ENCODE measurements around the gene PPP2R2B.

Gene PPP2R2B

DNA sequence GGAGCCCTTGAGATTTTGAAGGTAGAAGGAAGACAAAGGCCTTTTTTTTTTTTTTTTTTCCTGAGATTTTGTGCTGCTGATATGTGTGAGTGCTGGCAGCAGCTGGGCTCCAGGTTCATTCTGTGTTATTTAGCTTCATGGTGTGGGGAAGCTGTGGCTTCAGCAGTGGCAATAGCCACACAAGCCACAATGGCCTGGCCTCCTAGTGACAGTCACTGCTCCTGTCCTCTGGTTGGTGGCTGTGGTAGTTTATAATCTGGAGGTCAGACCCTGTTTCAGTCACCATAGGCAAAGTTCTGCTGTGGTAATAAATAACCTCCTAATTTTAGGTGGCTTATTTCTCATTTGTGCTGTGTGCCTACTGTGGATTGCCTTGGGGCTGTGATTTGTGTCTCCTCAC is 334.3 kb downstream of the PPP2R2B start:
- no peak overlapping the region for H3K4me3 ChIP-seq (ENCODE audit: low read length)
- no peak overlapping the region for H2AFZ ChIP-seq (ENCODE audit: low read length)

GRCh38 chr5:146541958-146542849 is 336.4 kb downstream of the PPP2R2B start:
- H3F3A ChIP-seq (ENCODE audit: insufficient read depth, low read length), result no peaks in the 10 kb centered on the region
- TF ChIP-seq CTCF (IDR thresholded peaks at IDR 0.05; ENCODE audit: low read length) (peak; percentile 89), EZH2phosphoT487 (IDR thresholded peaks at IDR 0.05; ENCODE audit: low read length) (no peak), EZH2 (optimal IDR thresholded peaks at IDR 0.05; ENCODE audit: low read depth, low read length) (no peak)
- no peaks in the 10 kb centered on the region for H4K20me1 ChIP-seq (ENCODE audit: insufficient read depth, low read length)
- H3K4me2 ChIP-seq (ENCODE audit: low read depth, low read length), result no peak overlapping the region
- no peak overlapping the region for H3K4me3 ChIP-seq (ENCODE audit: low read length)
- H3K9ac ChIP-seq (ENCODE audit: low read length), result no peak overlapping the region
- H3K9me3 ChIP-seq (replicated peaks; ENCODE audit: insufficient read depth, low read length), result no peaks in the 10 kb centered on the region
- peak; percentile 69 for DNase-seq
- H3K36me3 ChIP-seq (replicated peaks; ENCODE audit: insufficient read depth, low read length), result no peaks in the 10 kb centered on the region
- H3K79me2 ChIP-seq (ENCODE audit: low read length), result no peaks in the 10 kb centered on the region
- no peaks in the 10 kb centered on the region for H3K27me3 ChIP-seq (replicated peaks; ENCODE audit: insufficient read depth, low read length)
- no peak overlapping the region for H2AFZ ChIP-seq (ENCODE audit: low read length)
- no peak overlapping the region for H3K27ac ChIP-seq (ENCODE audit: low read length)
- no peaks in the 10 kb centered on the region for H3K9me2 ChIP-seq (replicated peaks; ENCODE audit: insufficient read depth, low read length)
- no peaks in the 10 kb centered on the region for H3K4me1 ChIP-seq (ENCODE audit: low read length)

More for the DNA sequence above, 334.3 kb downstream of the PPP2R2B start:
- no peak for TF ChIP-seq EZH2 (optimal IDR thresholded peaks at IDR 0.05; ENCODE audit: low read depth, low read length)
- Histone ChIP-seq H3K9ac (ENCODE audit: low read length) (no peak overlapping the region), H3K27ac (ENCODE audit: low read length) (no peak overlapping the region), H3K9me2 (replicated peaks; ENCODE audit: insufficient read depth, low read length) (no peaks in the 10 kb centered on the region), H3K27me3 (replicated peaks; ENCODE audit: insufficient read depth, low read length) (no peaks in the 10 kb centered on the region), H3K36me3 (replicated peaks; ENCODE audit: insufficient read depth, low read length) (no peaks in the 10 kb centered on the region), H3K4me2 (ENCODE audit: low read depth, low read length) (no peak overlapping the region), H4K20me1 (ENCODE audit: insufficient read depth, low read length) (no peaks in the 10 kb centered on the region), H3K9me3 (replicated peaks; ENCODE audit: insufficient read depth, low read length) (no peaks in the 10 kb centered on the region), H3K79me2 (ENCODE audit: low read length) (no peaks in the 10 kb centered on the region), H3K4me1 (ENCODE audit: low read length) (peaks cover 7% of the 10 kb centered on the region; the same call in 1 of the 2 replicates), H3F3A (ENCODE audit: insufficient read depth, low read length) (no peaks in the 10 kb centered on the region)
- DNase-seq, result no peak

DNA sequence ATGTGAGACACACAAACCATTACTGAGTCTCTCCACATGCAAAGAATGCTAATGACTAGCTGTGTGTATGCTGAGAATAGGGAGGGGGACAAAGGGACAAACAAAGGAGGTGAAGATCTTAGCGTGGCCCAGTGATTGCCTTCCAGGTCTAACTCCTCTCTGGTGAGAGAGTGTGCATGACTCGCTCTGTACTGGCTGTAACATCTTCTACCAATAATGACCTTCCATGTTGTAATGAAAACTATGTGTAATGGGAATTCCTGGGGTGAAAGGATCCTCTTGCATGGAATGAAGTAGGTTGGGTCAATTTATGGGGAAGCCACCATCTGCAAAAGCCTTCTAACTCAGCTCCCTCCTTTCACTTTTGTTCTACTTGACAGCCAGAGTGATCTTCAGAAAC is 338.1 kb downstream of the PPP2R2B start:
- Histone ChIP-seq H4K20me1 (ENCODE audit: insufficient read depth, low read length) (no peaks in the 10 kb centered on the region), H3K79me2 (ENCODE audit: low read length) (no peaks in the 10 kb centered on the region), H3K4me2 (ENCODE audit: low read depth, low read length) (no peak overlapping the region), H3K27ac (ENCODE audit: low read length) (no peak overlapping the region), H2AFZ (ENCODE audit: low read length) (no peak overlapping the region), H3K9ac (ENCODE audit: low read length) (no peak overlapping the region), H3K4me3 (ENCODE audit: low read length) (no peak overlapping the region), H3K4me1 (ENCODE audit: low read length) (no peaks in the 10 kb centered on the region), H3K36me3 (replicated peaks; ENCODE audit: insufficient read depth, low read length) (no peaks in the 10 kb centered on the region), H3K27me3 (replicated peaks; ENCODE audit: insufficient read depth, low read length) (no peaks in the 10 kb centered on the region), H3K9me2 (replicated peaks; ENCODE audit: insufficient read depth, low read length) (no peaks in the 10 kb centered on the region), H3K9me3 (replicated peaks; ENCODE audit: insufficient read depth, low read length) (no peaks in the 10 kb centered on the region), H3F3A (ENCODE audit: insufficient read depth, low read length) (no peaks in the 10 kb centered on the region)
- no peak for DNase-seq
- TF ChIP-seq CTCF (IDR thresholded peaks at IDR 0.05; ENCODE audit: low read length) (no peak), EZH2phosphoT487 (IDR thresholded peaks at IDR 0.05; ENCODE audit: low read length) (no peak), EZH2 (optimal IDR thresholded peaks at IDR 0.05; ENCODE audit: low read depth, low read length) (no peak)

DNA sequence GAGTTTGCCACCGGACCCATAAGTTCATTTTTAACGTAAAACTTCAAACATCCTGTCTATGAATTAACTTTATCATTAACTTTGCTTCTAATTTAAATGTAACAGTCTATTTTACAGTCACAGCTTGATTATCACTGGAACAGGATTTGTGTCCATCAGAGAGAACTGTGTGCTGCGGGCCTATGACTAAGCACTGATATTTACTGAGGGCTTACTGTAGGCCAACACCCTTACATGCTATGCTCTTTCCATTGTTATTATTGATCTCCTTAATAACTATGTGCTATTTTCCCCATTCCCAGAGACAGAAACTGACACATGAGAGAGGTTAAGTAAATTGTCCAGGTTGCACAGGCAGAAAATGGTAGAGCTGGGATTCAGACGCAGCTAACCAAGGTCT is 338.6 kb downstream of the PPP2R2B start:
- Histone ChIP-seq H3K79me2 (ENCODE audit: low read length) (no peaks in the 10 kb centered on the region), H3K9ac (ENCODE audit: low read length) (no peak overlapping the region), H3F3A (ENCODE audit: insufficient read depth, low read length) (no peaks in the 10 kb centered on the region), H4K20me1 (ENCODE audit: insufficient read depth, low read length) (no peaks in the 10 kb centered on the region), H3K4me1 (ENCODE audit: low read length) (no peaks in the 10 kb centered on the region), H2AFZ (ENCODE audit: low read length) (no peak overlapping the region), H3K27ac (ENCODE audit: low read length) (no peak overlapping the region), H3K36me3 (replicated peaks; ENCODE audit: insufficient read depth, low read length) (no peaks in the 10 kb centered on the region), H3K9me2 (replicated peaks; ENCODE audit: insufficient read depth, low read length) (no peaks in the 10 kb centered on the region), H3K4me3 (ENCODE audit: low read length) (no peak overlapping the region), H3K4me2 (ENCODE audit: low read depth, low read length) (no peak overlapping the region), H3K27me3 (replicated peaks; ENCODE audit: insufficient read depth, low read length) (no peaks in the 10 kb centered on the region), H3K9me3 (replicated peaks; ENCODE audit: insufficient read depth, low read length) (no peaks in the 10 kb centered on the region)
- no peak for TF ChIP-seq CTCF (IDR thresholded peaks at IDR 0.05; ENCODE audit: low read length)
- TF ChIP-seq EZH2phosphoT487 (IDR thresholded peaks at IDR 0.05; ENCODE audit: low read length), result no peak
- no peak for TF ChIP-seq EZH2 (optimal IDR thresholded peaks at IDR 0.05; ENCODE audit: low read depth, low read length)
- no peak for DNase-seq
